Right cardiac atrium (tissue), 5 donors: ENCODE measurements around the gene NADSYN1. TPM values are rescaled to one million over a fixed set of nuclear protein-coding genes. Genes with fewer than 3 reads are reported as not detected.

Experiments
- ATAC-seq, 2 donors: fragments of 200-7000 bp; cut with Tn5 transposase; one replicate each; pipeline versions ENCODE4 v1.8.0 to v1.9.1; 2020; ENCODE audit warnings: moderate library complexity in 2 of 2, mild to moderate bottlenecking in 1 of 2
- DNase-seq, 3 donors: peaks; one replicate each; pipeline ENCODE4 v3.0.0-alpha.2; 2020
- H3K27ac ChIP-seq: one replicate; pipeline ENCODE4 v1.5.1; 2013; ENCODE audit warnings: mild to moderate bottlenecking, low read length, control low read depth, moderate library complexity
- H3K27me3 ChIP-seq: one replicate; pipeline ENCODE4 v1.6.1; 2013; ENCODE audit not compliant: control insufficient read depth, insufficient read depth
- H3K4me1 ChIP-seq: one replicate; pipeline ENCODE4 v1.6.1; 2013; ENCODE audit warnings: low read length; ENCODE audit not compliant: control insufficient read depth, insufficient read depth
- H3K4me3 ChIP-seq: one replicate; pipeline ENCODE4 v1.5.1; 2013; ENCODE audit warnings: low read length, control low read depth
- H3K9me3 ChIP-seq: one replicate; pipeline ENCODE4 v1.6.1; 2013; ENCODE audit warnings: low read length; ENCODE audit not compliant: control insufficient read depth
- WGBS: extraction: QIAGEN DNeasy Blood & Tissue Kit; methylation state at CpG from one replicate; pipeline ENCODE4 v1.1.7; 2013; 5-methylcytosine and 5-hydroxymethylcytosine counted together
- intact Hi-C, 4 donors: fragments of 100-400 bp; cut with DNase I; formaldehyde crosslinking; loops; one replicate each; pipeline versions ENCODE4 v1.11.0 to v1.14.0; 2022 to 2023
- long read RNA-seq, 4 donors: library from polyadenylated mRNA; unstranded; transcript quantifications; one replicate each; pipeline ENCODE4 v2.0.0, GENCODE V29; 2020 to 2021
- polyA plus RNA-seq: library from polyadenylated mRNA; stranded (reverse); fragments of 200-250 nt; gene quantifications from one replicate; pipeline ENCODE4 v1.2.3, GENCODE V29; 2013
- total RNA-seq, 4 donors: library from RNA; stranded (reverse); fragmentation: NEBNext Ultra II Directional; extraction: Animal tissue kit (Norgen Biotek cat#: 25700); gene quantifications; one replicate each; pipeline ENCODE4 v1.2.1, GENCODE V29; 2021
- donor health status: healthy with polysubstance abuse.
- donor health status: DM: no; HTN: yes; CAD: no.
- donor health status: DM: no; HTN: no; CAD: no.
- donor health status: DM: no; HTN: yes; CAD: no; lungs with severe emphysema.
- donor health status: DM: yes; HTN: yes; CAD: no.

NADSYN1 gene
- 10 to 100 TPM; 23.0 to 28.2 (median 26.4) TPM for total RNA-seq
- 21.5 TPM for polyA plus RNA-seq
- long read RNA-seq, donor 1, transcript NADSYN1-201 (21 exons, 2,773 nt) = major isoform, 11 of 24 reads
- long read RNA-seq, donor 1, partial matches to known transcripts = 6 of 24 reads
- long read RNA-seq, donor 1, other reads (novel, unspliced or antisense) = 7 of 24 reads
- long read RNA-seq, donor 2, transcript NADSYN1-201 (21 exons, 2,773 nt) = major isoform, 11 of 15 reads
- long read RNA-seq, donor 2, partial matches to known transcripts = 2 of 15 reads
- long read RNA-seq, donor 2, other reads (novel, unspliced or antisense) = 1 of 15 reads
- long read RNA-seq, donor 3, transcript NADSYN1-201 (21 exons, 2,773 nt) = major isoform, 90 of 165 reads
- long read RNA-seq, donor 3, partial matches to known transcripts = 33 of 165 reads
- long read RNA-seq, donor 3, other reads (novel, unspliced or antisense) = 36 of 165 reads
- long read RNA-seq, donor 4, transcript NADSYN1-201 (21 exons, 2,773 nt) = major isoform, 7 of 19 reads
- long read RNA-seq, donor 4, partial matches to known transcripts = 3 of 19 reads
- long read RNA-seq, donor 4, other reads (novel, unspliced or antisense) = 8 of 19 reads

- WGBS = 2% methylated on average over 61 of the region's 61 CpGs
- peak; percentile 94 for ATAC-seq
- Histone ChIP-seq H3K9me3 (no peaks in the 10 kb centered on the region), H3K4me3 (peak within 1 kb of the TSS; percentile 54), H3K27ac (peak within 1 kb of the TSS; percentile 81), H3K27me3 (no peaks in the 10 kb centered on the region), H3K4me1 (peaks cover 2% of the 10 kb centered on the region)
- DNase-seq = peak; percentile 97 to 100 (median 99)
- intact Hi-C loops = no loop called here
Observed at GRCh38 chr11:71453037-71453917, at the start of gene NADSYN1. NADSYN1 (plus strand) TSS chr11:71453203; CDS start chr11:71453297, 94 bp downstream.

- 70% methylated on average over 8 of the region's 8 CpGs for WGBS
- intact Hi-C loops = no loop called here
- no peak for DNase-seq
- Histone ChIP-seq H3K4me3 (no peak overlapping the region), H3K27me3 (no peaks in the 10 kb centered on the region), H3K27ac (no peak overlapping the region), H3K4me1 (no peaks in the 10 kb centered on the region), H3K9me3 (no peaks in the 10 kb centered on the region)
- no peak for ATAC-seq
Observed at GRCh38 chr11:71404209-71404608, 48.8 kb upstream of the NADSYN1 start.

- Histone ChIP-seq H3K4me1 (no peaks in the 10 kb centered on the region), H3K9me3 (no peaks in the 10 kb centered on the region), H3K4me3 (no peak overlapping the region), H3K27me3 (no peaks in the 10 kb centered on the region), H3K27ac (no peak overlapping the region)
- DNase-seq = no peak
- intact Hi-C loops = no loop called here
- ATAC-seq = no peak
- 64% methylated on average over 10 of the region's 10 CpGs for WGBS
Observed at GRCh38 chr11:71406681-71407080, 46.3 kb upstream of the NADSYN1 start.

- Histone ChIP-seq H3K9me3 (no peaks in the 10 kb centered on the region), H3K4me3 (no peak overlapping the region), H3K4me1 (no peaks in the 10 kb centered on the region), H3K27me3 (no peaks in the 10 kb centered on the region), H3K27ac (no peak overlapping the region)
- no peak for DNase-seq
- intact Hi-C loops = no loop called here
- WGBS = 85% methylated on average over 15 of the region's 15 CpGs
- ATAC-seq = no peak
Observed at GRCh38 chr11:71407356-71407755, 45.6 kb upstream of the NADSYN1 start.

- intact Hi-C loops = no loop called here
- WGBS = 65% methylated on average over 7 of the region's 7 CpGs
- DNase-seq = no peak
Observed at GRCh38 chr11:71408826-71409225, 44.2 kb upstream of the NADSYN1 start.

GRCh38 chr11:71410363-71410966 lies 42.5 kb upstream of the NADSYN1 start:
- Histone ChIP-seq H3K27ac (no peak overlapping the region), H3K27me3 (no peaks in the 10 kb centered on the region), H3K4me3 (no peak overlapping the region), H3K9me3 (no peaks in the 10 kb centered on the region), H3K4me1 (no peaks in the 10 kb centered on the region)
- DNase-seq = no peak
- 79% methylated on average over 7 of the region's 7 CpGs for WGBS
- intact Hi-C loops = loop anchor here in 2 of 4 donors (10.0 kb wide), 1 partner anchor 596 kb away; no protein-coding TSS in a partner anchor
- no peak for ATAC-seq

More at GRCh38 chr11:71408826-71409225, 44.2 kb upstream of the NADSYN1 start:
- Histone ChIP-seq H3K27me3 (no peaks in the 10 kb centered on the region), H3K9me3 (no peaks in the 10 kb centered on the region), H3K27ac (no peak overlapping the region), H3K4me1 (no peaks in the 10 kb centered on the region), H3K4me3 (no peak overlapping the region)
- ATAC-seq = no peak

GRCh38 chr11:71414645-71415044 lies 38.4 kb upstream of the NADSYN1 start:
- H3K27me3 ChIP-seq = no peaks in the 10 kb centered on the region
- no peaks in the 10 kb centered on the region for H3K9me3 ChIP-seq
- DNase-seq (no peak), ATAC-seq (no peak)
- intact Hi-C loops = loop anchor here in 2 of 4 donors (10.0 kb wide), 1 partner anchor 600 kb away; no protein-coding TSS in a partner anchor
- H3K4me3 ChIP-seq = no peak overlapping the region
- H3K27ac ChIP-seq = no peak overlapping the region
- no peaks in the 10 kb centered on the region for H3K4me1 ChIP-seq

- peak in 1 of 2 donors; percentile 14 for ATAC-seq
- no peak for DNase-seq
- no peaks in the 10 kb centered on the region for H3K27me3 ChIP-seq
Observed at GRCh38 chr11:71418643-71419042, 34.4 kb upstream of the NADSYN1 start.

GRCh38 chr11:71420455-71421241 lies 32.4 kb upstream of the NADSYN1 start:
- Histone ChIP-seq H3K4me3 (no peak overlapping the region), H3K27ac (no peak overlapping the region), H3K27me3 (no peaks in the 10 kb centered on the region), H3K9me3 (no peaks in the 10 kb centered on the region), H3K4me1 (no peaks in the 10 kb centered on the region)
- ATAC-seq (peak in 1 of 2 donors; percentile 44), DNase-seq (no peak)
- intact Hi-C loops = no loop called here
- WGBS = 74% methylated on average over 16 of the region's 16 CpGs

More at GRCh38 chr11:71418643-71419042, 34.4 kb upstream of the NADSYN1 start:
- WGBS = 56% methylated on average over 8 of the region's 8 CpGs
- Histone ChIP-seq H3K27ac (no peak overlapping the region), H3K4me1 (no peaks in the 10 kb centered on the region), H3K4me3 (no peak overlapping the region), H3K9me3 (no peaks in the 10 kb centered on the region)
- intact Hi-C loops = loop anchor here in 2 of 4 donors (10.0 kb wide), 1 partner anchor 604 kb away; no protein-coding TSS in a partner anchor

GRCh38 chr11:71421392-71421950 lies 31.5 kb upstream of the NADSYN1 start:
- Histone ChIP-seq H3K27ac (no peak overlapping the region), H3K4me3 (no peak overlapping the region), H3K4me1 (no peaks in the 10 kb centered on the region), H3K9me3 (no peaks in the 10 kb centered on the region), H3K27me3 (no peaks in the 10 kb centered on the region)
- no peak for DNase-seq
- intact Hi-C loops = no loop called here
- no peak for ATAC-seq
- 83% methylated on average over 12 of the region's 12 CpGs for WGBS
